HCT116 (cell line): Measurements from ENCODE around the gene NANOGP8. TPM values are rescaled to one million over a fixed set of nuclear protein-coding genes. Genes with fewer than 3 reads are reported as not detected.

Experiments used
- ATAC-seq: fragments of 200-7000 bp; cut with Tn5 transposase; 2 replicates; pipeline ENCODE4 v1.9.1; 2020; ENCODE audit warnings: mild to moderate bottlenecking, moderate library complexity
- BruUV-seq: library from RNA; stranded (reverse); fragments of 400-500 nt; replicated peaks from 2 replicates; lab custom pipeline; 2021; lab: Mats Ljungman, UMichigan
- CTCF ChIA-PET: fragments of 300-600 bp; sonication (Branson Sonifier 250); formaldehyde crosslinking; loops from one replicate; lab custom pipeline; 2021; ENCODE audit warnings: antibody characterized with exemption; lab: Charles Lee
- POLR2A ChIA-PET: fragments of 300-600, 350-600 bp; sonication (Branson Sonifier 250); formaldehyde crosslinking; loops from one replicate; lab custom pipeline; 2021; ENCODE audit warnings: antibody characterized with exemption; lab: Charles Lee
- RAD21 ChIA-PET, 2 experiments: fragments of 300-600 bp; sonication (Branson Sonifier 250); formaldehyde crosslinking; loops; one replicate each; lab custom pipeline; 2023; ENCODE audit warnings: low total read pairs in 2 of 2; ENCODE audit not compliant: uncharacterized antibody in 2 of 2, unreplicated experiment in 2 of 2, low non-redundant PET in 1 of 2; lab: Charles Lee
- DNase-seq: peaks from one replicate; pipeline ENCODE4 v3.0.0-alpha.2; 2010; ENCODE audit warnings: low read depth, low spot score
- H2AFZ ChIP-seq: fragments of 200-600 bp; shearing (Covaris generic), sonication (generic); 2 replicates; pipeline ENCODE4 v1.6.1; 2017; ENCODE audit warnings: low read depth, mixed run types, mixed read lengths, antibody characterized with exemption, low read length; ENCODE audit not compliant: poor library complexity, severe bottlenecking
- H3K27ac ChIP-seq: 2 replicates; pipeline ENCODE4 v1.5.1; 2012; ENCODE audit warnings: low read depth, low read length
- H3K27me3 ChIP-seq: fragments of 200-600 bp; sonication (generic); 2 replicates; pipeline ENCODE4 v1.6.1; 2016; ENCODE audit warnings: mixed run types, low read length, mixed read lengths; ENCODE audit not compliant: insufficient read depth
- H3K36me3 ChIP-seq, 2 experiments: fragments of 200-500 bp in 1 of 2; fragments of 200-600 bp in 1 of 2; sonication (Bioruptor generic) in 1 of 2; sonication (generic) in 1 of 2; 2 replicates each; pipeline versions ENCODE4 v1.5.1 to v1.6.1; 2014 to 2016; ENCODE audit warnings: low read length in 2 of 2, inconsistent platforms in 1 of 2, mixed read lengths in 1 of 2, mixed run types in 1 of 2; ENCODE audit not compliant: insufficient read depth in 2 of 2, control insufficient read depth in 1 of 2
- H3K4me1 ChIP-seq, 2 experiments: fragments of 200-600 bp in 1 of 2; sonication (generic) in 1 of 2; 2 replicates each; pipeline versions ENCODE4 v1.5.1 to v1.6.1; 2012 to 2017; ENCODE audit warnings: low read length in 2 of 2, inconsistent platforms in 1 of 2, mild to moderate bottlenecking in 1 of 2, mixed read lengths in 1 of 2, mixed run types in 1 of 2, moderate library complexity in 1 of 2; ENCODE audit not compliant: insufficient read depth in 2 of 2, control insufficient read depth in 1 of 2
- H3K4me2 ChIP-seq: fragments of 200-600 bp; sonication (generic); 2 replicates; pipeline ENCODE4 v1.6.1; 2017; ENCODE audit warnings: mixed run types, low read length, mixed read lengths
- H3K4me3 ChIP-seq, 2 experiments: fragments of 200-600 bp in 1 of 2; sonication (generic) in 1 of 2; replicated peaks in 1 of 2; 2 replicates each; pipeline ENCODE4 v1.5.1; 2011 to 2016; ENCODE audit warnings: low read length in 2 of 2, control low read depth in 1 of 2, low read depth in 1 of 2, mild to moderate bottlenecking in 1 of 2, mixed read lengths in 1 of 2, mixed run types in 1 of 2
- H3K79me2 ChIP-seq: fragments of 200-600 bp; sonication (generic); 2 replicates; pipeline ENCODE4 v1.6.1; 2017; ENCODE audit warnings: mild to moderate bottlenecking, mixed run types, low read length, moderate library complexity, mixed read lengths; ENCODE audit not compliant: insufficient read depth
- H3K9ac ChIP-seq: fragments of 200-600 bp; sonication (generic); 2 replicates; pipeline ENCODE4 v1.6.1; 2016; ENCODE audit warnings: low read length, mixed read lengths
- H3K9me2 ChIP-seq: fragments of 200-600 bp; sonication (generic), shearing (Covaris generic); 2 replicates; pipeline ENCODE4 v1.6.1; 2017; ENCODE audit warnings: mixed run types, mild to moderate bottlenecking, moderate library complexity; ENCODE audit not compliant: insufficient read depth
- H3K9me3 ChIP-seq, 2 experiments: fragments of 200-500 bp in 1 of 2; fragments of 200-600 bp in 1 of 2; sonication (Bioruptor generic) in 1 of 2; sonication (generic) in 1 of 2; 2 replicates each; pipeline ENCODE4 v1.6.1; 2014 to 2017; ENCODE audit warnings: low read length in 2 of 2, mixed read lengths in 2 of 2, inconsistent platforms in 1 of 2, low read depth in 1 of 2, mild to moderate bottlenecking in 1 of 2, mixed run types in 1 of 2, moderate library complexity in 1 of 2; ENCODE audit not compliant: control insufficient read depth in 1 of 2, insufficient read depth in 1 of 2
- H4K20me1 ChIP-seq: fragments of 200-600 bp; sonication (generic), shearing (Covaris generic); 2 replicates; pipeline ENCODE4 v1.6.1; 2017; ENCODE audit warnings: mixed run types, mild to moderate bottlenecking, moderate library complexity; ENCODE audit not compliant: insufficient read depth
- CEBPB ChIP-seq: IDR thresholded peaks from 2 replicates; pipeline ENCODE4 v1.6.1; 2012; ENCODE audit warnings: low read depth
- EGR1 ChIP-seq: IDR thresholded peaks from 2 replicates; pipeline ENCODE4 v1.6.1; 2012; ENCODE audit warnings: low read depth
- ELF1 ChIP-seq: IDR thresholded peaks from 2 replicates; pipeline ENCODE4 v1.6.1; 2012; ENCODE audit warnings: low read depth, borderline replicate concordance
- EZH2 ChIP-seq: fragments of 200-600 bp; sonication (generic); IDR thresholded peaks from 2 replicates; pipeline ENCODE4 v1.6.1; 2017; ENCODE audit warnings: antibody characterized with exemption, mixed run types
- EZH2phosphoT487 ChIP-seq: fragments of 200-600 bp; IDR thresholded peaks from 2 replicates; pipeline ENCODE4 v1.6.1; 2018; ENCODE audit warnings: antibody characterized with exemption, borderline replicate concordance
- JUND ChIP-seq: IDR thresholded peaks from 2 replicates; pipeline ENCODE4 v1.6.1; 2012
- POLR2AphosphoS5 ChIP-seq: IDR thresholded peaks from 2 replicates; pipeline ENCODE4 v1.6.1; 2011; ENCODE audit warnings: mild to moderate bottlenecking, low read depth, low read length, moderate library complexity
- SIN3A ChIP-seq: IDR thresholded peaks from 2 replicates; pipeline ENCODE4 v1.6.1; 2012; ENCODE audit warnings: low read depth
- SP1 ChIP-seq: IDR thresholded peaks from 2 replicates; pipeline ENCODE4 v1.6.1; 2012; ENCODE audit warnings: low read depth
- SRF ChIP-seq: IDR thresholded peaks from 2 replicates; pipeline ENCODE4 v1.6.1; 2012; ENCODE audit warnings: low read depth
- TCF7L2 ChIP-seq: IDR thresholded peaks from 2 replicates; pipeline ENCODE4 v1.7.0; 2011; ENCODE audit warnings: borderline replicate concordance, inconsistent platforms; ENCODE audit not compliant: insufficient read depth, insufficient read length; ENCODE audit errors: extremely low read depth
- YY1 ChIP-seq: IDR thresholded peaks from 2 replicates; pipeline ENCODE4 v1.6.1; 2011; ENCODE audit warnings: low read length, low read depth, moderate library complexity, mild to moderate bottlenecking; ENCODE audit not compliant: insufficient replicate concordance; ENCODE audit errors: extremely low read depth
- ZNF274 ChIP-seq: fragments of 200-500 bp; sonication (Bioruptor generic); IDR thresholded peaks from 2 replicates; pipeline ENCODE4 v1.6.1; 2014; ENCODE audit warnings: mild to moderate bottlenecking, low read depth, low read length, inconsistent platforms
- intact Hi-C: fragments of 100-400 bp; cut with micrococcal nuclease; formaldehyde crosslinking; loops from 2 replicates; pipeline ENCODE4 v1.10.0; 2022
- total RNA-seq: library from RNA; stranded (reverse); gene quantifications from one replicate; pipeline ENCODE4 v1.2.1, GENCODE V29; 2021; ENCODE audit not compliant: unreplicated experiment
- TF ChIP-seq, protein P1 (sequence below): IDR thresholded peaks from 2 replicates; pipeline ENCODE4 v1.6.1; 2012
- TF ChIP-seq, protein P2 (sequence below): IDR thresholded peaks from 2 replicates; pipeline ENCODE4 v1.6.1; 2011; ENCODE audit warnings: mild to moderate bottlenecking, low read length, moderate library complexity; ENCODE audit not compliant: insufficient replicate concordance; ENCODE audit errors: extremely low read depth
- TF ChIP-seq, protein P3 (sequence below), 3 experiments: fragments of 200-600 bp in 1 of 3; sonication (generic) in 1 of 3; IDR thresholded peaks in 2 of 3; conservative IDR thresholded peaks in 1 of 3; 2 replicates each; pipeline ENCODE4 v1.5.1; 2012 to 2017; ENCODE audit warnings: low read depth in 2 of 3, low read length in 2 of 3, antibody characterized with exemption in 1 of 3, borderline replicate concordance in 1 of 3, control low read depth in 1 of 3, mild to moderate bottlenecking in 1 of 3, mixed read lengths in 1 of 3, mixed run types in 1 of 3, moderate library complexity in 1 of 3; ENCODE audit not compliant: insufficient read depth in 1 of 3
- TF ChIP-seq, protein P4 (sequence below): IDR thresholded peaks from 2 replicates; pipeline ENCODE4 v1.6.1; 2012

NANOGP8 gene
- total RNA-seq, 1 experiment from 2014 or later, result not detected

DNA sequence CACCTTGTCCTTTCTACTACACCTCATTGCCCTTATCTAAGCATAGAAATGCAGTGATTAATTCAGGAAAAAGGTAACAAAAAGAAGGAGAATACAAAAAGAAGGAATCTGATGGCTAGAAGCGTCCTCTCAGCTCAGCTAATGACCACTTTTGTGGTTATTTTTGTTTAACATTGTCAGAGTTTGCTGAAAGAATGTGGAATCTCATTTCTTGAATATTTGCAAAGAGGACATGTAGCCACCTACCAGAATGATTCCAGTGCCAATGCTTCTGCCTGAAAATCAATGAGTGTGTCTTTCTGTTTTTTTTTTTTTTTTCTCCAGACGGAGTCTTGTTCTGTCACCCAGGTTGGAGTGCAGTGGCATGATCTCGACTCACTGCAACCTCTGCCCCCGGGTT is 24.5 kb downstream of the NANOGP8 start:
- Histone ChIP-seq H3K4me2 (no peak overlapping the region), H2AFZ (no peak overlapping the region), H3K4me3 (no peak overlapping the region), H3K4me1 (peaks cover 0 to 8% of the 10 kb centered on the region in 2 experiments; a peak in 1 of 4 replicates), H3K9ac (no peak overlapping the region), H3K79me2 (no peaks in the 10 kb centered on the region), H4K20me1 (no peaks in the 10 kb centered on the region), H3K9me3 (no peaks in the 10 kb centered on the region), H3K27ac (no peak overlapping the region), H3K27me3 (no peaks in the 10 kb centered on the region), H3K9me2 (no peaks in the 10 kb centered on the region), H3K36me3 (no peaks in the 10 kb centered on the region)
- ChIA-PET RAD21 (no interaction called here), CTCF (no interaction called here), POLR2A (no interaction called here)
- TF ChIP-seq YY1 (no peak), POLR2AphosphoS5 (no peak), SIN3A (no peak), TCF7L2 (no peak), SP1 (no peak), EZH2 (no peak), ZNF274 (no peak), JUND (no peak), EGR1 (no peak), CEBPB (no peak), EZH2phosphoT487 (no peak), ELF1 (no peak), SRF (no peak)
- TF ChIP-seq, protein P1, sequence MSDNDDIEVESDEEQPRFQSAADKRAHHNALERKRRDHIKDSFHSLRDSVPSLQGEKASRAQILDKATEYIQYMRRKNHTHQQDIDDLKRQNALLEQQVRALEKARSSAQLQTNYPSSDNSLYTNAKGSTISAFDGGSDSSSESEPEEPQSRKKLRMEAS, result no peak
- TF ChIP-seq, protein P2, sequence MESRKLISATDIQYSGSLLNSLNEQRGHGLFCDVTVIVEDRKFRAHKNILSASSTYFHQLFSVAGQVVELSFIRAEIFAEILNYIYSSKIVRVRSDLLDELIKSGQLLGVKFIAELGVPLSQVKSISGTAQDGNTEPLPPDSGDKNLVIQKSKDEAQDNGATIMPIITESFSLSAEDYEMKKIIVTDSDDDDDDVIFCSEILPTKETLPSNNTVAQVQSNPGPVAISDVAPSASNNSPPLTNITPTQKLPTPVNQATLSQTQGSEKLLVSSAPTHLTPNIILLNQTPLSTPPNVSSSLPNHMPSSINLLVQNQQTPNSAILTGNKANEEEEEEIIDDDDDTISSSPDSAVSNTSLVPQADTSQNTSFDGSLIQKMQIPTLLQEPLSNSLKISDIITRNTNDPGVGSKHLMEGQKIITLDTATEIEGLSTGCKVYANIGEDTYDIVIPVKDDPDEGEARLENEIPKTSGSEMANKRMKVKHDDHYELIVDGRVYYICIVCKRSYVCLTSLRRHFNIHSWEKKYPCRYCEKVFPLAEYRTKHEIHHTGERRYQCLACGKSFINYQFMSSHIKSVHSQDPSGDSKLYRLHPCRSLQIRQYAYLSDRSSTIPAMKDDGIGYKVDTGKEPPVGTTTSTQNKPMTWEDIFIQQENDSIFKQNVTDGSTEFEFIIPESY, result no peak
- TF ChIP-seq, protein P3, sequence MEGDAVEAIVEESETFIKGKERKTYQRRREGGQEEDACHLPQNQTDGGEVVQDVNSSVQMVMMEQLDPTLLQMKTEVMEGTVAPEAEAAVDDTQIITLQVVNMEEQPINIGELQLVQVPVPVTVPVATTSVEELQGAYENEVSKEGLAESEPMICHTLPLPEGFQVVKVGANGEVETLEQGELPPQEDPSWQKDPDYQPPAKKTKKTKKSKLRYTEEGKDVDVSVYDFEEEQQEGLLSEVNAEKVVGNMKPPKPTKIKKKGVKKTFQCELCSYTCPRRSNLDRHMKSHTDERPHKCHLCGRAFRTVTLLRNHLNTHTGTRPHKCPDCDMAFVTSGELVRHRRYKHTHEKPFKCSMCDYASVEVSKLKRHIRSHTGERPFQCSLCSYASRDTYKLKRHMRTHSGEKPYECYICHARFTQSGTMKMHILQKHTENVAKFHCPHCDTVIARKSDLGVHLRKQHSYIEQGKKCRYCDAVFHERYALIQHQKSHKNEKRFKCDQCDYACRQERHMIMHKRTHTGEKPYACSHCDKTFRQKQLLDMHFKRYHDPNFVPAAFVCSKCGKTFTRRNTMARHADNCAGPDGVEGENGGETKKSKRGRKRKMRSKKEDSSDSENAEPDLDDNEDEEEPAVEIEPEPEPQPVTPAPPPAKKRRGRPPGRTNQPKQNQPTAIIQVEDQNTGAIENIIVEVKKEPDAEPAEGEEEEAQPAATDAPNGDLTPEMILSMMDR (IDR thresholded peaks at IDR 0.05 in 2 of 3, conservative IDR thresholded peaks at IDR 0.05 in 1 of 3; ENCODE audit: borderline replicate concordance in 1 of 3, insufficient read depth in 1 of 3, low read depth in 2 of 3, low read length in 2 of 3), result no peak
- TF ChIP-seq, protein P4, sequence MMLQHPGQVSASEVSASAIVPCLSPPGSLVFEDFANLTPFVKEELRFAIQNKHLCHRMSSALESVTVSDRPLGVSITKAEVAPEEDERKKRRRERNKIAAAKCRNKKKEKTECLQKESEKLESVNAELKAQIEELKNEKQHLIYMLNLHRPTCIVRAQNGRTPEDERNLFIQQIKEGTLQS, result no peak
- DNase-seq (no peak), ATAC-seq (no peak)
- no TSS peak for BruUV-seq
- intact Hi-C loops, result no loop called here
